Measurements from ENCODE around the gene STK17B. TPM values are rescaled to one million over a fixed set of nuclear protein-coding genes. Genes with fewer than 3 reads are reported as not detected.

STK17B gene
- total and polyA plus RNA-seq, 2 of the 8 experiments (the other 6 are each of a cell fraction or from before 2014, with no cell fraction given), result 1.8 to 10.5 TPM

- WGBS, 2 experiments (ENCODE audit: extremely low coverage in 1 of 2, insufficient coverage in 1 of 2, insufficient read length in 1 of 2, insufficient replicate concordance in 2 of 2, low coverage in 1 of 2, low lambda C conversion rate in 2 of 2, missing lambda C conversion rate in 1 of 2), result 77% methylated on average over 2 of the region's 2 CpGs; no CpG with 5 or more reads in 1 of the 2 experiments
- Histone ChIP-seq H3K4ac (replicated peaks; ENCODE audit: insufficient read length, low read depth, low read length) (no peak overlapping the region), H4K20me1 (replicated peaks in 1 of 2; ENCODE audit: control insufficient read depth in 1 of 2, insufficient read depth in 2 of 2, low read length in 2 of 2) (no peaks in the 10 kb centered on the region), H3K56ac (replicated peaks; ENCODE audit: insufficient read length, low read depth, low read length) (no peak overlapping the region), H3K27ac (ENCODE audit: low read depth, low read length) (no peak overlapping the region), H3K4me3 (ENCODE audit: extremely low read depth in 1 of 4, insufficient read depth in 2 of 4, low read depth in 3 of 4, low read length in 4 of 4) (no peak overlapping the region), H3K14ac (ENCODE audit: insufficient read length) (no peak overlapping the region), H2AK5ac (ENCODE audit: low read depth, low read length) (no peak overlapping the region), H4K91ac (replicated peaks; ENCODE audit: insufficient read length, low read length) (no peak overlapping the region), H4K8ac (ENCODE audit: extremely low read depth, insufficient read depth, low read length) (no peak overlapping the region), H2BK20ac (ENCODE audit: low read length) (no peak overlapping the region), H3K4me1 (replicated peaks in 1 of 4; ENCODE audit: control insufficient read depth in 3 of 4, insufficient read depth in 4 of 4, low read length in 3 of 4) (no peaks in the 10 kb centered on the region), H3K18ac (ENCODE audit: extremely low read depth, low read length) (no peak overlapping the region), H3K36me3 (ENCODE audit: control insufficient read depth in 2 of 4, insufficient read depth in 4 of 4, low read length in 3 of 4) (peaks cover 0 to 10% (median 1%) of the 10 kb centered on the region in 4 experiments; a peak in 3 of 8 replicates), H4K5ac (ENCODE audit: insufficient read length, low read depth, low read length) (no peak overlapping the region), H3K4me2 (ENCODE audit: insufficient read depth in 1 of 2, low read depth in 2 of 2, low read length in 2 of 2) (no peak overlapping the region), H3K9me3 (ENCODE audit: insufficient read depth in 2 of 2, low read depth in 1 of 2, low read length in 1 of 2) (peaks cover 26 to 28% of the 10 kb centered on the region in 2 experiments), H2AFZ (ENCODE audit: low read length) (peak overlapping the region; percentile 49; the same call in 1 of the 2 replicates), H2BK15ac (ENCODE audit: low read length) (no peak overlapping the region), H3K27me3 (replicated peaks in 1 of 4; ENCODE audit: control insufficient read depth in 3 of 4, extremely low read depth in 1 of 4, insufficient read depth in 3 of 4, low read length in 3 of 4) (no peaks in the 10 kb centered on the region), H2BK120ac (replicated peaks; ENCODE audit: low read depth, low read length) (no peak overlapping the region), H3K23ac (ENCODE audit: insufficient read length) (no peak overlapping the region), H3K23me2 (ENCODE audit: low read depth, low read length) (no peaks in the 10 kb centered on the region), H2BK5ac (ENCODE audit: low read depth, low read length) (no peak overlapping the region), H2BK12ac (ENCODE audit: low read depth, low read length) (no peak overlapping the region), H3K79me1 (ENCODE audit: low read depth, low read length) (no peaks in the 10 kb centered on the region), H3K79me2 (ENCODE audit: control insufficient read depth in 1 of 2, insufficient read depth in 2 of 2, low read length in 2 of 2) (no peaks in the 10 kb centered on the region), H3K9ac (replicated peaks in 1 of 4; ENCODE audit: extremely low read depth in 1 of 4, low read depth in 3 of 4, low read length in 3 of 4) (no peak overlapping the region)
- POLR2A ChIA-PET (ENCODE audit: partially characterized antibody), result no interaction called here
- CTCF ChIA-PET (ENCODE audit: partially characterized antibody), result interaction anchor here (1.3 kb wide), 1 partner anchor 25 kb away, joined by 4 read pairs; no protein-coding TSS in a partner anchor
- FAIRE-seq (no peak), DNase-seq (ENCODE audit: low read depth in 1 of 2, low spot score in 2 of 2) (no peak)
- TF ChIP-seq ASH2L (IDR thresholded peaks at IDR 0.05; ENCODE audit: low read length), result no peak
These were observed 45.8 kb downstream of the STK17B start for GRCh38 chr2:196125596-196125995.

Measured in H1 (cell line).